Stimulated activated CD4-positive, alpha-beta T cell treated with anti-CD3 and anti-CD28 coated beads, Interleukin-4, amount 100 ng/mL, for 4 hours (primary cell): ENCODE measurements around the gene DAPK2.
A peak's percentile ranks its signal among the peaks of the same experiment; 100 is the strongest.

ENCODE experiments used
- DNase-seq, 2 experiments: peaks; one replicate each; pipeline ENCODE4 v3.0.0-alpha.2; 2020

Gene DAPK2

DNA sequence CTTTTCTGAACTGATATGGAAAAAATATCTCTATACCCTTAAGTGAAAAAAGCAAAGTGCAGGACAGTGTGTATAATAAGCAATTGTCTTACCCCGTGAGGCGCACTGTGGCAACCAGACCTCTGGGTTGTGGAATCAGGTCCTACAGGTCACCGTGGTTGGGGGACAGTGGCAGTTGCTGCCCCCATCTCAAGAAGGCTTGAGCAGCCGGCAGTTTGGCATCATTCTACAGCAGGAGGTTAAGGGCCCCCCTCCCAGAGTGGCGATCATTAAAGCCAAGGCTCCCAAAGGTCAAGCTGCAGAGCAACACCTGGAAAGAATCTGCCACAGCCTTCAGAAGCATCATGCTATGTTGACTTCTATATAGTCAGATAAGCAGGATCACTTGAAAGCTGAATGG, 156.5 kb downstream of the DAPK2 start:
- no peak for DNase-seq

DNA sequence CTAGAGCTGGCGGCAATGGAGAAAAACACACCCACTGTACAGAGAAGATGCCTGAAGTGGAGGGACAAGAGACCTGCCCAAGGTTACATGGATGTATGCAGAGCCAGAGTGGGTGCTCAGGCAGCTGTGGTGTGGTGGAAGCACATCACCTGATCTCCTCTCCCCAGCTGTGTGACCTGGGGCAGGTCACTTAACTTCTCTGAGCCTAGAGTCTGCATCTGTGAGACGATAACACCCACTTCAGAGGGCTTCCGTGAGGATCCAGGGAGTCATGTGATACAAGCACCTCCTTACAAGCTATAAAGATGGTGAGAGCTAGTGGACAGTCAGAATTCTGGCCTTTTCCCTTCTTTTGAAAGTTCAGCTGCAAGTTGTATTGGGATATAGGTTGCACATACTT, 157.5 kb downstream of the DAPK2 start:
- DNase-seq, result no peak

DNA sequence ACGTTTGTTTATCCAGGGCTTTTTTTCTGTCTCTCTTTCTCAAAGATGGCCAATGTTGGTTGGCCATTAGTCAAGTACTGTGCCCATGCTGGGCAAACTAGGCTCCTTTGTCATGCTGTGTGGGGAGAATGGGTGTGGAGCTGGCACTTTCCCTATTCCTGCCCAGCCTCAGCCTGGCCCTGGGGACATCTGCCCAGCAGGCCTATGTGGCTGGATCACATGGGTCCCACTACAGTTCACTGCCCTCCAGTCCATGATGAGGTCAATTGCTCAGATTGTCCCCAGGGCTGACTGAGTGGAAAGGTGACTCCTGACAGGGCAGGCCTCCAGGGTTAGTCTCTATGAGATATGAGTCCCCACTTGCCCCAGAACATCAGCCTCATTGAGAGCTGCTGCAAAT, 158.1 kb downstream of the DAPK2 start:
- no peak for DNase-seq

DNA sequence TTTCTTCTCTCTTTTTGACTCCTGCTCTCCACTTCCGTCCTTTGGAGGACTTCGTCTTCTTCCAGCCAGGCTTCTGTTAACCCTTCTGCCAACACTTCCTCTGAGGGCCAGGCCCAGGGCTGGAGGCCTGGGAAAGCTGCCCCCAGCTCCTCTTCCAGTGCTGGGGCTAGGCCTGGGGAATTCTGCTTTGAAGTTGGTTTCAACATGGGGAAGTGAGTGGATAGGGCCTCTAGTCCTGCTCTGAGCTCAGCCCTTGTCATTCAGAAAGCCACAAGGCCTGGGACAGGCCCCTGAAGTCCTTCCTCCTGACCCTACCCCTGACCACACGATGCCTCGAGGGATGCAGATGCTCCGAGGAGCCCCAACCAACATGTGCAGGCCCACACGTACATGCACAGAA, 158.7 kb downstream of the DAPK2 start:
- no peak for DNase-seq

DNA sequence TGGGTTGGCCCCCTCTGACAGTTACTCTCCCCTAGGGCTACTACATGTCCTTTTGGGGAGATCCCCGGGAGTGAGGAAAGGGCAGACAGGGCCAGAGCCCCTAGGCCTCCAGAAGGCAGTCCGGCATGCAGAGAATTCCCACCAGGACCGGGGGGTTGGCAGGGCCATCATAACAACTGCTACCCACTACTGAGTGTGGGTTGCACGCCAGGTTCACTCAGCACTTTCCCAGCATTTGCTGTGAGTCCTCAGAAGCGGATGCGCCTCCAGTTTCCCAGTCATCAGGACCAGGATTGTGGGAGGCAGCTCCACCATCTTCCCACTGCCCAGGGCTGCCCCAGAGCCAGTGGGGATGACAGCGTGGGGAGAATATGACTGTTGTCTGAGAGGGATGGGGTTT, 161.3 kb downstream of the DAPK2 start:
- DNase-seq, result no peak

DNA sequence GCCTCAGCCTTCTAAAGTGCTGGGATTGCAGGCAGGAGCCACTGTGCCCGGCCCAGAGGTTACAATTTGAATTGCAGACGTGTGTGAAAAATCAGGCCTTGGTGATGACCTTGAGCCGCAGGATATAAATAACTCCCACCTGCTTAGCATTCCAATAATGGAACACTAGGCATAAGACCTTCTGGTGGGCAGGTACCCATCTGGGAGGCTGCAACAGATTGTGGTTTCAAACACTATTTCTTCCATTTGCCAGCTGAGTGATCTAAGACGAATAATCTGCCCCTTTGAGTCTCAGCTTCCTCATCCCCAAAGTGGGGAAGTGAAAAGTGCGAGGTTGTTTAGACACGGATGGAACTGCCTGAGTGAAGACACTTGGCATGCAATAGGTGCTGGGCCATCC, 164.9 kb downstream of the DAPK2 start:
- no peak for DNase-seq

DNA sequence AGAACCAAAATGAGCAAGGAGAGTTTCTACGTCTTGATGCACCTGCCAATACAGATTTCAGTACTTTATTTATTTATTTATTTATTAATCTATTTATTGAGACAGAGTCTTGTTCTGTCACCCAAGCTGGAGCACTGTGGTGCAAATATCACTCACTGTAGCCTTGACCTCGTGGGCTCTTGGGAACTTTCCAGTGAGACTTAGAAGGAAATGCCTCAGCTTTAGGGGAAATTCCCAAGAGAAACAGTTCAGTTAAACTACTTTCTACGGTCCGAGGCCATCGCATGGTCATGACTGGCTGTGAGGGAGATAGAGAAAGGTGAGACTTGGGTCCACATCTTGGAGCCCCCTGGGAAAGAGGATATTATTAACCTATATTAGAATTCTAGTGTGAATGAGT, 165.5 kb downstream of the DAPK2 start:
- no peak for DNase-seq

DNA sequence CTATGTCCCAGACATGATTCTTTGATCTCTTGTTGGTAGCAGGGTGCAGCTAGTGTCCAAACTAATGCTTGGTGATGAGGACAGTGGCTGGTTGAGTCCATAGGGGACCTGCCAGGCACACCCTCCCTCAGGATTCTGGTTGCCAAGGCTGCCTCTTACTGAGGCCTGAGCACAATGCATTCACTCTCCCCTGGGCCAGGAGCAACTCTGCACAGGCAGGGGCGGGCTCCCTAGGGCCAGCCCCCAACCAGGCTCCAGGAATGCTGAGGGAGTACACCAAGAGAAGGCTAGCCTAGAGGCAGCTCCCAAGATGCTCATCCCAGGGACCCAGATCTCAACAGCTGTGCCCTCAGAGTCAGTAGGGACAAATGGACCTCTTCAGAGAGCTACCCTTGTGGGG, 166.3 kb downstream of the DAPK2 start:
- no peak for DNase-seq

DNA sequence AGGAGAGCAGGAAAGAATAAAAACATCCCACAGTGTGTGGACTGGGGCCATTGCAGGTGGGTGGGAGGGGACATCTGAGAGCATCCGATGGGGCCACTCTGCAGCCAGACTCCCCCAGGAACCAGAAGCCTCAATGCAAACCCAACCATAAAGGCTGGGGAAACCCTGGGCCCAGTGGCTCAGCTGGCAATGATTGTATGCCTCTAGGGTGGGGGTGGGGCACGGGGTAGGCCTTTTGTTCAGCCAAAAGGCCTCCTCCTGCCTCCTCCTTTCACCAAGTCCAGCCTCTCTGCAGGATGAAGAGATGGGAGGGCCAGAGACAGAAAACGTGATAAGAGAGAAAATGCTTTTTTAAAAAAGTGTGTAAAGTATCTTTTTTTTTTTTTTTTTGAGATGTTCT, 167.1 kb downstream of the DAPK2 start:
- no peak for DNase-seq

DNA sequence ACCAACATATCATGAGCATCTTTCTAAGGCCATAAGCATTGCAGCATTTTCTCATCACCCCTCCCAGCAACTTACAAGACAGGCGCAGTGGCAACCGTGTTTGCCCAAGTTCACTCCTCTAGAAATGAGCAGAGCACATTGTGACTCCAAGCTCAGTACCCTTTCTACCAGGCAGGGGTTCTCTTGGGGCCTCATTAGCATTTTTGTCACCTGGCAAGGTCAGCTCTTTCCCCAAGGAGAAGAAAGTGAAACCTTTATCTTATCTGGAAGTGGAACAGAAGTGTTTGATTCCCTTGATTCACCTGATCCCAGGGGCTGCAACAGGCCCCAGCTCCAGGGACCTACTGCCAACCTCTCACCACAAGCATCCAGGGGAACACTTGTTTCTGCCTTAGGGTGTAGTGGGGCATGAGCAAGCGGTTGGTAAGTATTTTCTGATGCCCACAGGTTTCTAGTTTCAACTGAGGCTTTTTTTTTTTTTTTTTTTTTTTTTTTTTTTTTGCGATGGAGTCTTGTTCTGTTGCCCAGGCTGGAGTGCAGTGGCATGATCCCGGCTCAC, 168.5 kb downstream of the DAPK2 start:
- DNase-seq, result no peak

DNA sequence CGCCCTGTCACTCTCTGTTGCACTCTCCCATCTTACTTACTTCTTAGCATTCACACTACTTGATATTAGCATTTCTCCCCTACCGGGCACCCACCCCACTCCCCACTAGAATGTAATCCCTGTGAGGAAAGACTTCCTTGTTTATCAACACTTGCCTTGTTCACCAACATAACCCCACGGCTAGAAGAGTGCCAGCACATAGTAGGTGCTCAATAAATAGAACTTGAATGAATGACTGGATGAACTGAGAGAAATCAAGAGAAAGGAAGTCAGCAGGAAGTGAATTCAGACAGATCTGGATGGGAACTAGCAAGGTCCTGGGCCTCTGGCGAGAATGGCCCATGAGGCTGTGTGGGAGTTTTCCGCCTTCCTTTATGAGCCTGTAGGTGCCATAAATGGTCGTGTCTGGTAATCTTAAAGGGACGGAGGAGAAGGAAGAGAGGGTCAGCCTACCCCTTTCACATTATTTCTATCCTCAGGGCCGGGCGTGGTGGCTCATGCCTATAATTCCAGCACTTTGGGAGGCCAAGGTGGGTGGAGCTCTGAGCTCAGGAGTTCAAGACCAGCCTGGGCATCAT, 170.1 kb downstream of the DAPK2 start:
- no peak for DNase-seq

DNA sequence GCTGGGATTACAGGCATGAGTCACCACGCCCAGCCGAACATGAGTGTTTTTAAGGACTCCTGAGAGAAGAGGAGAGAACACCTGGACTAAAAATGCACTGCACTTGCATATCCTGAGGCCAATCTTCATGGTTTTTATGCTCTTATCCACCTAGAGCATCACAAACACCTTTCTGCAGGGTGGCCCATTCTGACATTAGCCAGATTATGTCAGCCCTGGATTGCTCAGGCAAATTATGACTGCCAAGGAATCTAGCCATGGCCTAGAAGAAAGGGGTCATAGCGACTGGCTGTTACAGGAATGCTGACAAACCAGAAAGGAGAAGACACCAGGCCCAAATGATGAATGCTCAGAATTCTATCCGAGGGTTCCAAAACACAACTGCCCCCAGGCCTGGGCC, 171.7 kb downstream of the DAPK2 start:
- DNase-seq, result no peak

DNA sequence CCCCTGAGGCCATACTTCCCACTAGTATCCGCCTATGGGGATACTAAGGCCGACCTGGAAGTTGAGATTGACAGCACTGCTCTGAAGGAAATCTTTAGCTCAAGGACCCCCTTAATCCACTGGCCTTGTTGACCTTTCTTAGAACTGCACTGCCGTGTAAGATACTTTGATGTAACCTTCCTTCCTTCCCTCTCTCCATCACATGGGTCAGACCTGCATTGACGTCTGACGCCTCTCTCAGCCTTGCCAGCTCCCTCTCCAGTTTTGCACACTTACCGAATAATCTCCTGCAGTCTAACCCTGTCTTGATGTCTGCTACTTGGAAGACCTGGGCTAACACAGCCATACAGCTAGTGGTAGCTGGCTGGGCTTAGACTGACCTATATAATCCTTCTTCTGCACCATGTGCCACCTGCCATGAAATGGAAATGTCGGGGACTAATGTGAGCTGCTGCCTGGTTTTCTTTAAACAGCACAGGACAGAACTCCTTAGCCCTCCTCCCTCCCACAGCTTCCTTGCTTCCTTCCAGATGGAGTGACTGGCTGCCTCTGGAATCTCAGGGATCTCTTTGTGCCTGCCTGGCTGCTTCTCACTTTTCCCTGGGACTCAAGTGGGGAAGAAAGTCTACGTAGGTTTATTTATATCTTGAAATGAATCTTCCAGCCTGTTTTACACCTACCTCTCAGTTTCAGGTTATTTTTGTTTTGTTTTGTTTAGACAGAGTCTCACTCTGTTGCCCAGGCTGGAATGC, 173.3 kb downstream of the DAPK2 start:
- no peak for DNase-seq

DNA sequence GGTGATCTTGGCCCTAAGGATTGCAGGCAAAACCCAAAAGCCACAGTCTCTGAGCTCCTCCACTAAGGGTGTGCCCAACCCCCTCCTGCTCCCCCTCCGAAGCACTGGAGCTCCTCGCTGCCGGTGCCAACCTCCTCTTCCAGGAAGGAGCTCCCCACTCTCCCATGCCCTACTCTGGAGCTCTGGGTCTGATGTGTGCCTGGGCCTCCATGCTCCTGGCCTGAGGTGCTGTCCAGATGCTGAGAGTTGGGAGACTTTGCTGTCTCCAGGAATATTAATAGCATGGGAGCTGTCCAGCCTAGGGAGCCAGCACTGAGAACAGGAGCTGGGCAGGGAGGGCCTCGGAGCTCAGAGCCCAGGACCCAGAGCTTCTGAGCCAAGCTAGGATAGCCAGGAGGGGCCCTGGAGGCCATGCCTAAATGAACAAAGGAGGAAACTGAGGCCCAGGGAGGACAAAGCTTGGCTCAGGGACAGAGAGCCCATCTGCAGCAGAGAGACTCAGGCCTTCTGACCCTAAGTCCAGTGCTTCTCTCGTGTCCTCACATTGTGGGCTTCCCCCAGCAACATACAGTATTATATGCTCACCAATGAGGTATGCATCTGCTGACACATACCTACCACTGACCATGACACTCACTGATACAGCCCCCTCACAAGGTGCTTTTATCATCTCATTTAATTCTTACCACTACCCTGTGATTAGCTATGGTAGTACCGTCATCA, 175.6 kb downstream of the DAPK2 start:
- no peak for DNase-seq

DNA sequence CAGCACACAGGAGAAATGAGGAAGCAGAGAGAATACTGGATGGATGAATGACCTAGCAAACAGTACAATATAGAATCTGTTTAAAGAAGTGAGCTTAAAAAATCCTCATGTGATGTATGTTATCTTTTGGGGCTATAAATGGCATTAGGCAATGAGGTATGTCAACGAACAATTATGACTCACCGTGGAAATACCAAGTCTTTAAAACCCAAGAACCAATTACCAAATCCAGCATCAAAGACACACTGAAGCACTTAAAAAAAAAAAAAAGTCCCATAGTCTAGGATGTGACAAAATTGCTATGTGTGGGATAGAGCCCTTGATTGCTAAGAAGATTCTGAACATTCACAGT, 176.3 kb downstream of the DAPK2 start:
- no peak for DNase-seq

DNA sequence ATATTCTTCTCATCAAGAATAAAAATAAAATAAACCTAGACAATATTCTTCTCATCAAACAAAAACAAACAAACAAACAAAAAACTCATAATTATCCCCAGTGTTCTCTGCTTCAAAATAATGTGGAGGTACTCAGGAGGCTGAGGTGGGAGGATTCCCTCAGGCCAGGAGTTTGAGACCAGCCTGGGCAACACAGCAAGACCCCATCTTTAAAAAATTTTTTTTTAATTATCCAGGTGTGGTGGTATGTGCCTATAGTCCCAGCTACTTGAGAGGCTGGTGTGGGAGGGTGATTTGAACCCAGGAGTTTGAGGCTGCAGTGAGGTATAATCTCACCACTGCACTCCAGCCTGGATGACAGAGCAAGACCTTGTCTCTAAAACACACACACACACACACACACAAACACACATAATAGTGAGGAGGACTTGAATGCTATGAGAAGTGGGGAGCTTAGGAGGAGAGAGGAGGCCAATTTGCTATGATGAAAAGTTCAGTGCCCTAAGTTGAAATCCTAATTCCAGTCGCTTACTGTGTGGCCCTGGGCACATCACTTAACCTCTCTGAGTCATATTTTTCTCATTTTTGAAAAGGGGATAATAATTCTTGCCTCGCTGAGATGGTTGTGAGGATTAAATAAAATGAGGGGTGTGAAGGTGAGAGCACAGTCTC, 176.8 kb downstream of the DAPK2 start:
- no peak for DNase-seq

DNA sequence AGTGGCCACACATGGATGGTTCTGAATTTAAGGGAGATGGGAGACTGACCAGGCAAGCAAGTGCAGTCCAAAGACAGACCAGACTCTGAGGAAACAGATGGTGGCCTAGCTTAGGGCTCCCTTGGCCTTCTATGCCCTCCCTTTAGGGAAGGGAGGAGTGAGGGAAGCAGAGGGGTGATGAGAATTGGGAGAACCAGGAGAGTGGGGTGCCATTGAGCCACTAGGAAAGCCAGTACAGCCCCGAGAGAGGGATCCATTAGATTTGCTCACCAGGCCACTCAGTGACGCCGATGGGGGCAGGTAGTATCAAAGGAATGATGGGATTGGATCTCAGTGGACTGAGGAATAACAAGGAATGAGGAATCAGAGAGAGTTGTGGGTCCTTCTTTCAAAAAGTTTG, 182.1 kb downstream of the DAPK2 start:
- DNase-seq, result no peak

DNA sequence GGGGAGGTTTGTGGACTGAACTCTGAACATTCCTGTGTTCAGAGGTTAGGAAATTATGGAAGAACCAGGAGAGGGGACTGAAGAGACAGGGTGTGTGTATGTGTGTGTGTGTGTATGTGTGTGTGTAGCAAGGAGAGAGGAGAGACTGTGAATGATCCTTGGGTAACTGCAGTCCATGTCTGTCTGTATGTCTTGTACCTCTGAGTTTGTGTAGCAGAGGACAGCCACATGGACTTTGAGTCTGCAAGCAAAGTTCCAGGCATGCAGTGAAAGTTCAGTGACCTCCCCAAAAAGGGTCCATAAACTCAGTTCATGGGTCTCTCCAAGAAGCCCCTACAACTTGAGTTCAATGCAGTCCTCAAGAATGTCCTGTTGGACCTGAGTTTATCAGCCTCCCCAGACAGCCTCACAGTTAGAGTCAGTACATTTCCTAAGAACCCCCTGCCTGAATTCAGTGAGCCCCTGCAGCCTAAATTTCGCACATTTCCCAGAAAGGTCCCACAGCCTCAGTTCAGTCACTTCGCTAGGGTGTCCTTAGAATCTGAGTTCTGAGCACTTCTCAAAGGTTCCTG, 184.3 kb downstream of the DAPK2 start:
- no peak for DNase-seq

DNA sequence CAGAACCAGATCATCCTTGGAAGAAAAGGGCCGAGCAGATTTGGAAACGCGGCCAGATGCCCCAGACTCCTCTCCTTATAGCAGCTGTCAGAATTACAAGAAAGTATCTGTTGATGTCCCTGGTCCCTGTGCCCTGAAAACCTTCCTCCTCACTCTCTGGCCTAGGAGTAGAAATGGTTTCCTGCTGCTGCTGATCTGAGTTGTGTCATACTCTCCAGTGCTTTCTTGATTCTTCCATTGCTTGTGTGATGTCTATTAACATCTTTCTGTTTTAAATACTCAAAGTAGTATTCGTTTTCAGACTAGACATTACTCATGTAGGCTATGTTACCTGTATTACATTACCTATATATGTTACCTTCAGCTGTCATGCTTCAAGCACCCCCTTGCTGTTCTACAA, 185.7 kb downstream of the DAPK2 start:
- no peak for DNase-seq

DNA sequence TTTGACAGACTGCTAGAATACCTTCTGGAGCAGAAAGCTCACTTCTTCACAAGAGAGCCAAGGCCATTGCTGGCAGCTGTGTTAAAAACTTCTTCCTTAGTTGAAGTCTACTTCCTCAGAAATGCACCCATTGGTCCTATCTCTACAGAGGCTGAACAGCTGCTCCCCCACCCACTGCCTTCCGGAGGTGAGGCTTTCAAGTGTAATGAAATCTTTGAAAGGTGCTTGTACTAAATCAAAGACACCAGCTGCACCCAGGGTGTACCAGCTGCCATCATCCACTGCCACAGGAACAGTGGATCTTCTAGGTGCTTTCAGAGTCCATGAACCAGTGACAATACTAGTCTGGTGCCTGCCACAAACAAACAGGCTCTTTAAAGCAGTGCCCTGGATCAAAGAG, 186.1 kb downstream of the DAPK2 start:
- peak; percentile 19 to 76 for DNase-seq

DNA sequence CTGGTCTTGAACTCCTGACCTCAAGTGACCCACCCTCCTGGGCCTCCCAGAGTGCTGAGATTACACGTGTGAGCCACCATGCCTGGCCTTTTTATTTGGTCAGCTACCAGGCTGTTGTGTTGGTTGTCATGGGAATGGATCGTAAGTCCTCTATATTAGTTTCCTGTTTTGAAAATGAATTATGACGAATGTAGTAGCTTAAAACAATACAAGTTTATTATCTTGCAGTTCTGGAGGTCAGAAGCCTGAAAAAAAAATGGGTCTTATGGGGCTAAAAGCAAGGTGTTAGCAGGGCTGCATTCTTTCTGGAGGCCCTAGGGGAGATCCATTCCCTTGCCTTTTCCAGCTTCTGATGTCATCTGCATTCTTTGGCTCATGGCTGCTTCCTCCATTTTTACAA, 187.4 kb downstream of the DAPK2 start:
- no peak for DNase-seq

DNA sequence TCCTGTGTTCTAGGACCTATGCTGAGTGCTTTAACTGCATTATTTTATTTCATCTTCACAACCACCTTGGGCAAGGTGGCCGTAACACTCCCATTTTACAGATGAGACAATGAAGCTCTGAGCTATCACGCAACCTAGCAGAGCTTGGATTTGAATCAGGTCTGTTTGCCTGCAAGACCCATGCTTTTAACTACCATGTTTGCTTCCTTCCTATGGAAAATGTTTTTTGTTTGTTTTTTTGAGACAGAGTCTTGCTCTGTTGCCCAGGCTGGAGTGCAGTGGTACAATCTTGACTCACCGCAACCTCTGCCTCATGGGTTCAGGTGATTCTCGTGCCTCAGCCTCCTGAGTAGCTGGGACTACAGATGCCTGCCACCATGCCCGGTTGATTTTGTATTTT, 187.8 kb downstream of the DAPK2 start:
- DNase-seq, result no peak

DNA sequence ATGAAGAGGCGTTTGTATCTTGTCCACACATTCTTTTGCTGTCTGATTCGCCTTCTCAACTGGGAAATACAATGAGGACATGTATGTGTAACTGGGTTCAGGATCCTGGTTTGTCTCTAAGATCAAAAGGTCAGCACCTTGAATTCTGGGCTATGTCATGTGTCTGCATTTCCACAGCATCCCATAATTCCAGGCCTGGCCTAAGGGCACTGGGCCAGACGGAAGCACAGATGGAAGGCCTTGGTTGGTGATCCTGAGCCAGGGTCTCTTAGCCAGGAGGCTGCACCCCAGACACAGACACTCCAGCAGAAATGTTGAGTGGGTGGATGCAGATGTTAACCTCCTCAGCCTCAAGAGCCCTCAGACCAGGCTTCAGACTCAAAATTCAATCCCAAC, 188.8 kb downstream of the DAPK2 start:
- no peak for DNase-seq
